Thyroid gland (tissue), 4 donors: ENCODE measurements around the gene MARK1. TPM values are rescaled to one million over a fixed set of nuclear protein-coding genes. Genes with fewer than 3 reads are reported as not detected.

ENCODE experiments used
- DNase-seq, 2 donors: peaks; one replicate each; pipeline ENCODE4 v3.0.0-alpha.2; 2019
- H3K27ac ChIP-seq, 3 donors: fragments of 200-600 bp; sonication (generic); 1 replicate in 2 of 3; 2 replicates in 1 of 3; pipeline ENCODE4 v1.5.1; 2016 to 2019; ENCODE audit warnings: mild to moderate bottlenecking in 1 of 3, moderate library complexity in 1 of 3
- H3K27me3 ChIP-seq: fragments of 200-600 bp; sonication (generic); one replicate; pipeline ENCODE4 v1.5.1; 2019
- H3K36me3 ChIP-seq, 2 donors: fragments of 200-600 bp; sonication (generic); one replicate each; pipeline ENCODE4 v1.5.1; 2016 to 2019
- H3K4me1 ChIP-seq, 2 donors: fragments of 200-600 bp; sonication (generic); one replicate each; pipeline ENCODE4 v1.5.1; 2017 to 2019
- H3K4me3 ChIP-seq, 3 donors: fragments of 200-600 bp; sonication (generic); replicated peaks in 1 of 3; 1 replicate in 2 of 3; 2 replicates in 1 of 3; pipeline ENCODE4 v1.5.1; 2016; ENCODE audit warnings: mild to moderate bottlenecking in 1 of 3
- H3K9me3 ChIP-seq: fragments of 200-600 bp; sonication (generic); one replicate; pipeline ENCODE4 v1.5.1; 2017
- CTCF ChIP-seq, 6 experiments: fragments of 200-600 bp in 3 of 6; fragments of 450-650 bp in 3 of 6; sonication (generic) in 3 of 6; IDR thresholded peaks; one replicate each; pipeline ENCODE4 v1.5.1; 2016 to 2019; ENCODE audit warnings: antibody characterized with exemption in 6 of 6, mild to moderate bottlenecking in 2 of 6, inconsistent platforms in 1 of 6, moderate library complexity in 1 of 6
- POLR2A ChIP-seq, 2 donors: fragments of 450-650 bp; IDR thresholded peaks; one replicate each; pipeline ENCODE4 v1.6.1; 2017; ENCODE audit warnings: antibody characterized with exemption in 2 of 2, mild to moderate bottlenecking in 2 of 2, moderate library complexity in 1 of 2
- WGBS, 2 donors: methylation state at CpG; one replicate each; pipeline ENCODE4 v1.1.5; 2017; 5-methylcytosine and 5-hydroxymethylcytosine counted together
- intact Hi-C: fragments of 100-400 bp; cut with DNase I; formaldehyde crosslinking; loops from one replicate; pipeline ENCODE4 v1.15.1; 2023
- total RNA-seq, 4 donors: library from RNA; depleted of rRNA; stranded (reverse); fragments of >200 nt; gene quantifications; one replicate each; pipeline ENCODE4 v1.2.3, GENCODE V29; 2016

Gene MARK1
- total RNA-seq, 4 donors from 2014 or later, result 10.9 to 21.2 (median 14.4) TPM

GRCh38 chr1:220673921-220674320 is 146.0 kb downstream of the MARK1 start:
- TF ChIP-seq CTCF (IDR thresholded peaks at IDR 0.05) (no peak), POLR2A (IDR thresholded peaks at IDR 0.05) (no peak)
- 95% methylated on average over 1 of the region's 1 CpG for WGBS, 2 donors
- DNase-seq, result no peak

GRCh38 chr1:220677251-220677650 is 149.3 kb downstream of the MARK1 start:
- Histone ChIP-seq H3K36me3 (no peaks in the 10 kb centered on the region), H3K4me3 (no peak overlapping the region), H3K9me3 (no peaks in the 10 kb centered on the region), H3K27ac (no peak overlapping the region), H3K4me1 (no peaks in the 10 kb centered on the region), H3K27me3 (no peaks in the 10 kb centered on the region)
- DNase-seq, result no peak
- WGBS, 2 donors, result 83 to 89% methylated on average over 2 of the region's 2 CpGs
- intact Hi-C loops, result no loop called here
- TF ChIP-seq CTCF (IDR thresholded peaks at IDR 0.05) (no peak), POLR2A (IDR thresholded peaks at IDR 0.05) (no peak)

More at GRCh38 chr1:220673921-220674320, 146.0 kb downstream of the MARK1 start:
- Histone ChIP-seq H3K36me3 (no peaks in the 10 kb centered on the region), H3K4me3 (no peak overlapping the region), H3K27ac (no peak overlapping the region), H3K27me3 (no peaks in the 10 kb centered on the region), H3K9me3 (no peaks in the 10 kb centered on the region), H3K4me1 (no peaks in the 10 kb centered on the region)
- intact Hi-C loops, result no loop called here

- intact Hi-C loops, result loop anchor here (5.0 kb wide), 1 partner anchor 97 kb away; no protein-coding TSS in a partner anchor
- no peaks in the 10 kb centered on the region for H3K27me3 ChIP-seq
- no peaks in the 10 kb centered on the region for H3K4me1 ChIP-seq
- H3K27ac ChIP-seq, result no peak overlapping the region
- TF ChIP-seq POLR2A (IDR thresholded peaks at IDR 0.05) (no peak), CTCF (IDR thresholded peaks at IDR 0.05) (peak; percentile 50 to 80 (median 78))
- no peaks in the 10 kb centered on the region for H3K9me3 ChIP-seq
- 30 to 31% methylated on average over 7 of the region's 7 CpGs for WGBS, 2 donors
- H3K36me3 ChIP-seq, result no peaks in the 10 kb centered on the region
- H3K4me3 ChIP-seq, result no peak overlapping the region
- DNase-seq, result peak; percentile 29 to 37
Measured at GRCh38 chr1:220680085-220680687, 152.2 kb downstream of the MARK1 start.

GRCh38 chr1:220681220-220681880 is 153.4 kb downstream of the MARK1 start:
- DNase-seq, result no peak
- Histone ChIP-seq H3K4me1 (no peaks in the 10 kb centered on the region), H3K4me3 (no peak overlapping the region), H3K9me3 (no peaks in the 10 kb centered on the region), H3K27ac (peak overlapping the region in 1 of 3 donors; percentile 1), H3K36me3 (no peaks in the 10 kb centered on the region), H3K27me3 (no peaks in the 10 kb centered on the region)
- intact Hi-C loops, result loop anchor here (5.0 kb wide), 1 partner anchor 96 kb away; no protein-coding TSS in a partner anchor
- 75 to 78% methylated on average over 10 of the region's 10 CpGs for WGBS, 2 donors
- TF ChIP-seq CTCF (IDR thresholded peaks at IDR 0.05) (no peak), POLR2A (IDR thresholded peaks at IDR 0.05) (no peak)
